ENCODE data around the gene DLGAP1. TPM values are rescaled to one million over a fixed set of nuclear protein-coding genes. Genes with fewer than 3 reads are reported as not detected.

Gene DLGAP1
- total and polyA plus RNA-seq, 2 of the 8 experiments (the other 6 are each of a cell fraction or from before 2014, with no cell fraction given) = 11.8 to 16.9 TPM

DNA sequence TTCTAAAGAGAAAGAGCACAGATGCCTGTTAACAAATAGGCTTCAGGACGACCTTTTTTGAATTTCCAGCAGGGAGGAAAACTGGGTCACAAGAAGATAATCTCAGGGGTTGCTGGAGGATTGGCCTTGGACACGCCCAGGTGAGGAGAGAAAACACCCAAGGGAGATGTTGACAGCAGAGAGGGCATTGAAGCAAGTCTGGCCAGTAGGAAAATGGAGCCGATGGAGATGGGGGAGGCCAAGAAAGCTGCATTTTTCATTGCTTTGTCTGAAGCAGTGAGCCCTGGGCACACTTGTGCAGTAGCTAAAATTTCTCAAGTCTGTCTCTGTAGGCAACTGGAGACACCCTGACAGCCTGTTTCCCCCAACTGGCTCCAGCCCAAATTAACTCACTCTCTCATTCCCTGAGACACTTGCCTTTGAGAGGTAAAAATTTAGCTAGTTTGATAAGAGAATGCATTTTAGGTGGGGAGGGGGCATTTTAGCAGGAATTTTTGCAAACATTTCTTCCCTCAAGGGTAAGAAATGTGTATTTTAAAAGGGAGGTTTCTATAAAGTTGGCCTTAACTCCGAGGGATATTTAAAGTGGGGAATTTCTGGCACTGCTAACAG lies 839.6 kb downstream of the DLGAP1 start (continued):
- no peak for TF ChIP-seq SP4 (IDR thresholded peaks at IDR 0.05; ENCODE audit: low read length)
- no peak for TF ChIP-seq ZNF274 (IDR thresholded peaks at IDR 0.05; ENCODE audit: borderline replicate concordance, extremely low read depth, low read length)
